Coronary artery (tissue), 2 donors: ENCODE data around the gene DNTT.

Experiments used
- DNase-seq: peaks from one replicate; pipeline ENCODE4 v3.0.0-alpha.2; 2017; ENCODE audit warnings: low spot score
- H3K27ac ChIP-seq, 2 donors: fragments of 200-600 bp; sonication (generic); one replicate each; pipeline ENCODE4 v1.5.1; 2016 to 2019
- H3K4me3 ChIP-seq: fragments of 200-600 bp; sonication (generic); 2 replicates; pipeline ENCODE4 v1.5.1; 2016; ENCODE audit warnings: mild to moderate bottlenecking, moderate library complexity
- TF ChIP-seq, protein P1 (sequence below): fragments of 200-600 bp; sonication (generic); IDR thresholded peaks from one replicate; pipeline ENCODE4 v1.5.1; 2019; ENCODE audit warnings: antibody characterized with exemption

Gene DNTT

GRCh38 chr10:96287392-96288105 lies 16.7 kb upstream of the DNTT start:
- DNase-seq = no peak
- no peak overlapping the region for H3K4me3 ChIP-seq
- TF ChIP-seq, protein P1, sequence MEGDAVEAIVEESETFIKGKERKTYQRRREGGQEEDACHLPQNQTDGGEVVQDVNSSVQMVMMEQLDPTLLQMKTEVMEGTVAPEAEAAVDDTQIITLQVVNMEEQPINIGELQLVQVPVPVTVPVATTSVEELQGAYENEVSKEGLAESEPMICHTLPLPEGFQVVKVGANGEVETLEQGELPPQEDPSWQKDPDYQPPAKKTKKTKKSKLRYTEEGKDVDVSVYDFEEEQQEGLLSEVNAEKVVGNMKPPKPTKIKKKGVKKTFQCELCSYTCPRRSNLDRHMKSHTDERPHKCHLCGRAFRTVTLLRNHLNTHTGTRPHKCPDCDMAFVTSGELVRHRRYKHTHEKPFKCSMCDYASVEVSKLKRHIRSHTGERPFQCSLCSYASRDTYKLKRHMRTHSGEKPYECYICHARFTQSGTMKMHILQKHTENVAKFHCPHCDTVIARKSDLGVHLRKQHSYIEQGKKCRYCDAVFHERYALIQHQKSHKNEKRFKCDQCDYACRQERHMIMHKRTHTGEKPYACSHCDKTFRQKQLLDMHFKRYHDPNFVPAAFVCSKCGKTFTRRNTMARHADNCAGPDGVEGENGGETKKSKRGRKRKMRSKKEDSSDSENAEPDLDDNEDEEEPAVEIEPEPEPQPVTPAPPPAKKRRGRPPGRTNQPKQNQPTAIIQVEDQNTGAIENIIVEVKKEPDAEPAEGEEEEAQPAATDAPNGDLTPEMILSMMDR = no peak
- H3K27ac ChIP-seq = no peak overlapping the region

GRCh38 chr10:96288151-96288621 lies 16.0 kb upstream of the DNTT start:
- TF ChIP-seq, protein P1 = no peak
- H3K27ac ChIP-seq = no peak overlapping the region
- H3K4me3 ChIP-seq = no peak overlapping the region
- DNase-seq = no peak

GRCh38 chr10:96289218-96289910 lies 14.9 kb upstream of the DNTT start:
- TF ChIP-seq, protein P1 = no peak
- Histone ChIP-seq H3K27ac (no peak overlapping the region), H3K4me3 (no peak overlapping the region)
- DNase-seq = no peak

DNA sequence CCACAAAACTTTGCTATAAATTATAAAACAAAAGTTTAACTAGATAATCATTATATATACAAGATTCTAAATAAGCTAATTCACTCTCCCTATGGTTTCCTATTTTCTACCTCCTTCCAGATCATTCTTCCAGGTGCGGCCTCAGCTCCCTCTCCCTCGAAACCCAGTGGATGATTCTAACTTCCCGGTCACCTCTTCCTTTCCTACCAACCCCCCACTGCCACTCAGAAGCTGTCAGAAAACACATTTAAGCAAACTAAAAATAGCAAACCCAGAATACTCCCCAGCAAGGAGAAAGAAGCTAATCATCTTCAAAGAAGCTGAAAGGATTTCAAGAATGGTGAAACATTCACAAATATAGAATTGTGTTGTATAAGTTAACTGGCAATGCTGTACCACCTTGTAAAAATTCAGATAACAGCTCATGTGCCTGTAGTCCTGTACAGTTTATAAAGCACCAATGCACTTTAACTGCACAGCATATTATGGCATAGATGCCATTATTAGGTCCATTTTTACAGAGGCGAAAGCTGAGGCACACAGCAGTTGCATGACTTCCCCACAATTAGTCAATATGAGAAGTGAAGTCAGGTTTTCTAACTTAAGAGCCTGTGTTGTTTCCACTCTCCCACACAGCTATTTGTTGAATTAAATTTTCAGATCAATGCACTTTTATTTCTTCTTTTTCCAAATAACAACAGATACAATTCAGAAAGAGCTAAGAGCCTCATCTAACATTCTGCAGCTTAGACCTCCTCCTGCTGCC lies 13.7 kb upstream of the DNTT start:
- no peak for DNase-seq
- TF ChIP-seq, protein P1 = no peak
- Histone ChIP-seq H3K4me3 (no peak overlapping the region), H3K27ac (no peak overlapping the region)

DNA sequence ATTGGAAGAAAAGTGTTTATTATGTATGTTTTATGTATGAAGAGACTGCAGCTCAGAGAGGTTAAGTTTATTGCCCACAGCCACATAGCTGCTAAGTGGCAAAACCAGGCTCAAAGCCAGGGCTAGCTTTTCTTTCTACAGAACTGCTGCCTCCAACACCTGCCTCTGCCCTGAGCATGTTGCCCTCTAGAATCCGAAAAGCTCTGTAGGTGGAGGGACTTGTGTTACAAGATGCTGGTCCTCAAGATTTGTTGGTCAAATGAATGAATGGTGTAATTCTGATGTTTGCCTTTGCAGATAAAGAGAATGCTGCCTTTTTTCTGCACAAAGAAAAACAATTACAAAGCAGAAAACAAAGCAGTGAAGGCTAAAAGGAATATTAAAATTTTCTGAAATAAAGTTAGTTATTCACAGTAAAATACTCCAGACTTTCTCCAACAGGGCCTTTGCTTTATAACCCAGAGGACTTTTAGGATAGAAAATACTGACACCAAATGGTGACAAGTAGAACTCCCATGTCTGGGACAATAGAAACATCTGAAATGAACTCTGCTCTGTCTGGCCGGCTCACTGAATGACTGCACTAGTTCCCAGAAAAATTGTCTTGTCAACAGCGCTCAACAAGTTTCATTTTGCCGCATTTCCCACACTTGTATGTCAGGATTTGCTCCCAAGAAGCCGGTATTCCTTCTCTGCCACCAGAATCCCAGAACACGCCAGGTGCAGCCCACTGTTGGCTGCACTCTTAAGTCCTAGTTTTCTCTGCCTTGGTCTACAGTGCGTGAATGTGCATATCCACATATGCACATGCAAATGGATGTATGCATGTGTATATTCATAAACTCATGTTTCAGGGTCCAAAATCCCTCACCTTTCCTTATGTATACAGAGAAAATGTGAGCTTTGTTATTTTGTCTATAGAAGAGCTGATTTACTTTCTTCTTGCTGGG lies 11.0 kb upstream of the DNTT start:
- DNase-seq = no peak
- H3K4me3 ChIP-seq = no peak overlapping the region

DNA sequence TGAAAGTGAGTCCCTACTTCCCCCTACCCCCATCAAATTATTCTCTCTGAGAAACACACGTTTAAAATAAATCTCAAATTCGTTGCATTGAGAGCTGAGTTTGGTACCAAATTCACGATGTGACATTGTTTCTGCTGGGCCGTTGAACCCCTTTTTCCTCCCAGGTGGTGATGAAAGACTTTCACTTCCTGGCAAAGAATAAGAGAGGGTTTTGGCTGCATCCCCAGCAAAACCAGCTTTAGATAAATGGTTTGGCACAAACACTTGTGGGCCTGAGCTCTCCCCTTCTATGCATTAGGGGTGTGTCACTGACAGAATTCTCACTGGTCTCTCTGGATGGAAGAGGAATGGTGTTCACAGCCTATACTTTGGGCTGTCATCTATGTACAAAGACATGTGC lies 8.8 kb upstream of the DNTT start:
- Histone ChIP-seq H3K27ac (no peak overlapping the region), H3K4me3 (no peak overlapping the region)
- no peak for DNase-seq
- TF ChIP-seq, protein P1 = no peak

More for the DNA sequence above, 11.0 kb upstream of the DNTT start:
- H3K27ac ChIP-seq = no peak overlapping the region
- TF ChIP-seq, protein P1 = peak; percentile 57
